Right cardiac atrium (tissue), 5 donors: ENCODE results near the gene IL9R. TPM values are rescaled to one million over a fixed set of nuclear protein-coding genes. Genes with fewer than 3 reads are reported as not detected.
"Not testable (repeated sequence)": the region's sequence is repeated elsewhere in the genome, so short reads cannot be mapped to it uniquely, and the experiment has no call there.

ENCODE experiments used
- ATAC-seq, 2 donors: fragments of 200-7000 bp; cut with Tn5 transposase; one replicate each; pipeline versions ENCODE4 v1.8.0 to v1.9.1; 2020; ENCODE audit warnings: moderate library complexity in 2 of 2, mild to moderate bottlenecking in 1 of 2
- DNase-seq, 3 donors: peaks; one replicate each; pipeline ENCODE4 v3.0.0-alpha.2; 2020
- H3K27ac ChIP-seq: one replicate; pipeline ENCODE4 v1.5.1; 2013; ENCODE audit warnings: mild to moderate bottlenecking, low read length, control low read depth, moderate library complexity
- H3K27me3 ChIP-seq: one replicate; pipeline ENCODE4 v1.6.1; 2013; ENCODE audit not compliant: control insufficient read depth, insufficient read depth
- H3K4me1 ChIP-seq: one replicate; pipeline ENCODE4 v1.6.1; 2013; ENCODE audit warnings: low read length; ENCODE audit not compliant: control insufficient read depth, insufficient read depth
- H3K4me3 ChIP-seq: one replicate; pipeline ENCODE4 v1.5.1; 2013; ENCODE audit warnings: low read length, control low read depth
- H3K9me3 ChIP-seq: one replicate; pipeline ENCODE4 v1.6.1; 2013; ENCODE audit warnings: low read length; ENCODE audit not compliant: control insufficient read depth
- WGBS: extraction: QIAGEN DNeasy Blood & Tissue Kit; methylation state at CpG from one replicate; pipeline ENCODE4 v1.1.7; 2013; 5-methylcytosine and 5-hydroxymethylcytosine counted together
- intact Hi-C, 4 donors: fragments of 100-400 bp; cut with DNase I; formaldehyde crosslinking; loops; one replicate each; pipeline versions ENCODE4 v1.11.0 to v1.14.0; 2022 to 2023
- polyA plus RNA-seq: library from polyadenylated mRNA; stranded (reverse); fragments of 200-250 nt; gene quantifications from one replicate; pipeline ENCODE4 v1.2.3, GENCODE V29; 2013
- total RNA-seq, 4 donors: library from RNA; stranded (reverse); fragmentation: NEBNext Ultra II Directional; extraction: Animal tissue kit (Norgen Biotek cat#: 25700); gene quantifications; one replicate each; pipeline ENCODE4 v1.2.1, GENCODE V29; 2021
- donor health status: healthy with polysubstance abuse.
- donor health status: DM: no; HTN: yes; CAD: no.
- donor health status: DM: no; HTN: no; CAD: no.
- donor health status: DM: no; HTN: yes; CAD: no; lungs with severe emphysema.
- donor health status: DM: yes; HTN: yes; CAD: no.

The IL9R gene
- total and polyA plus RNA-seq, 5 donors: 0.05 to 0.11 TPM; not detected in 3

- H3K27ac ChIP-seq, H3K9me3 ChIP-seq, H3K27me3 ChIP-seq, intact Hi-C loops, ATAC-seq, H3K4me1 ChIP-seq, H3K4me3 ChIP-seq, DNase-seq: not testable (repeated sequence)
- WGBS: 70% methylated on average over 6 of the region's 7 CpGs
Observed at GRCh38 chrX:156008379-156008778, 10.9 kb downstream of the IL9R start.

GRCh38 chrX:156008915-156009314, 11.4 kb downstream of the IL9R start:
- Histone ChIP-seq H3K4me1 (no peaks in the 10 kb centered on the region), H3K9me3 (no peaks in the 10 kb centered on the region), H3K27ac (no peak overlapping the region), H3K4me3 (no peak overlapping the region), H3K27me3 (no peaks in the 10 kb centered on the region)
- ATAC-seq (no peak), DNase-seq (no peak)
- intact Hi-C loops: no loop called here
- WGBS: 92% methylated on average over 1 of the region's 1 CpG

GRCh38 chrX:156009691-156010090, 12.2 kb downstream of the IL9R start:
- H3K9me3 ChIP-seq, H3K27me3 ChIP-seq, H3K27ac ChIP-seq, intact Hi-C loops, H3K4me3 ChIP-seq, H3K4me1 ChIP-seq, ATAC-seq, DNase-seq: not testable (repeated sequence)
- WGBS: 87% methylated on average over 7 of the region's 9 CpGs

DNA sequence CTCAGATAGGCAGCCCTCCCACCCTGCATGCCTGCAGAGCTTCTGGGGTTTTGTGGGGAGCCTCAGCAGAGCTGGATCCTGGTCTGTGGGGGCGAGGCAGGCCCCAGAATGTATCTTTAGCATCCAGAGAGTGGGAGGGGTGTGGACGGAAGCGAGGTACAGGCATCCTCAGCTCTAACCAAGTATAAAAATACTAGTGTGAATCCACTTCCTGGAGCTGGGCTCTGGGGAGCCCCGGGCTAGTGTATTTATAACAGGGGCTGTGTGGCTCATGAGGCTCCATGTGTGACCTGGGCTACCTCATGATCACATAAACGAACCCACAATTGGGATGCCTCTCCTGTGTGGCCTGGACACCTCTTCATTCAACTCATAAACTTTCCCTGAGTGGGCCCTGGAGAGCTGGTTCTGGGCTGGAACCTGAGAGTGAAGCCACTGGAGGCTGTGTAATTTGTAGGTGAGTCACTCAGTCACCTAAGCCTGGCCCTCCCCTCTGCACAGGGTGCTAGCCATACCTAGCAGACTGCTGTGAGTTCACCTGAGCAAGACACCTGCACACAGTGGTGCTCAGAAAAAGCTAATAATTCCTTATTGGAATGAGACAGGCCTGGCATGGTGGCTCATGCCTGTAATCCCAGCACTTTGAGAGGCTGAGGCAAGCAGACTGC, 15.9 kb downstream of the IL9R start:
- H3K4me3 ChIP-seq, ATAC-seq, intact Hi-C loops, H3K4me1 ChIP-seq, H3K9me3 ChIP-seq, H3K27me3 ChIP-seq, H3K27ac ChIP-seq, DNase-seq: not testable (repeated sequence)
- 38% methylated on average over 1 of the region's 5 CpGs for WGBS

DNA sequence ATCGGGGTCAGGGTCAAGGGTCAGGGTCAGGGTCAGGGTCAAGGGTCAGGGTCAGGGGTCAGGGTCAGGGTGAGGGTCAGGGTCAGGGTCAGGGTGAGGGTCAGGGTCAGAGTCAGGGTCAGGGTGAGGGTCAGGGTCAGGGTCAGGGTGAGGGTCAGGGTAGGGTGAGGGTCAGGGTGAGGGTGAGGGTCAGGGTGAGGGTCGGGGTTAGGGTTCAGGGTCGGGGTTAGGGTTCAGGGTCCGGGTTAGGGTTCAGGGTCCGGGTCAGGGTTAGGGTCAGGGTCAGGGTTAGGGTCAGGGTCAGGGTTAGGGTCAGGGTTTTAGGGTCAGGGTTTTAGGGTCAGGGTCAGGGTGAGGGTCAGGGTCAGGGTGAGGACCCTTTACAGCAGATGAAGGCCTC, 22.4 kb downstream of the IL9R start:
- intact Hi-C loops, H3K27ac ChIP-seq, H3K27me3 ChIP-seq, H3K9me3 ChIP-seq, ATAC-seq, DNase-seq, H3K4me3 ChIP-seq, H3K4me1 ChIP-seq: not testable (repeated sequence)
- 76% methylated on average over 5 of the region's 5 CpGs for WGBS

- ATAC-seq, DNase-seq, H3K4me1 ChIP-seq, H3K4me3 ChIP-seq, H3K9me3 ChIP-seq, H3K27ac ChIP-seq, intact Hi-C loops, H3K27me3 ChIP-seq: not testable (repeated sequence)
- WGBS: 71% methylated on average over 8 of the region's 9 CpGs
Observed at GRCh38 chrX:156023002-156023401, 25.5 kb downstream of the IL9R start.

- H3K27ac ChIP-seq, ATAC-seq, H3K27me3 ChIP-seq, DNase-seq, H3K4me3 ChIP-seq, H3K4me1 ChIP-seq, intact Hi-C loops, H3K9me3 ChIP-seq: not testable (repeated sequence)
- 77% methylated on average over 13 of the region's 17 CpGs for WGBS
Observed at GRCh38 chrX:156024949-156025492, 27.5 kb downstream of the IL9R start.

DNA sequence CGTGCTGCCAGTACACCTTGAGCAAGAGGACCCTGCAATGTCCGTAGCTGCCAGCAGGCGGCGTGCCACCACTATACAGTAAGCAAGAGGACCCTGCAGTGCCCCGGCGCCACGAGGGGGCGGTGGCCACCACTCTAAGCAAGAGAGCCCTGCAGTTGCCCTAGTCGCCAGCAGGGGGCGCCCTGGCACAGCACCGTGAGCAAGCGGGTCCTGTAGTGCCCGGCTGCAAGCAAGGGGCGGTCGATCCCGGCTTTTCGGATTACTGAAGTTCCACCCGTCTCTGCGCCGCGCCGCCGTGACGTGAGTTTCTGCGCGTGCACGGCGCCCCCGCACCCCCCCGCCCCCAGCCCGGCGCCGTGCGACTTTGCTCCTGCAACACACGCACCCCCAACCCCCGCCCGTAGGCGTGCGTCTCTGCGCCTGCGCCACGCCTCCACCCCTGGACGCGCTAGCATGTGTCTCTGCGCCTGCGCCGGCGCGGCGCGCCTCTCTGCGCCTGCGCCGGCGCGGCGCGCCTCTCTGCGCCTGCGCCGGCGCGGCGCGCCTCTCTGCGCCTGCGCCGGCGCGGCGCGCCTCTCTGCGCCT, 31.2 kb downstream of the IL9R start:
- H3K4me1 ChIP-seq, H3K27me3 ChIP-seq, H3K9me3 ChIP-seq, intact Hi-C loops, ATAC-seq, H3K27ac ChIP-seq, H3K4me3 ChIP-seq, DNase-seq: not testable (repeated sequence)
- 68% methylated on average over 18 of the region's 73 CpGs for WGBS

GRCh38 chrX:156029296-156029695, 31.8 kb downstream of the IL9R start:
- intact Hi-C loops, H3K27me3 ChIP-seq, H3K4me1 ChIP-seq, ATAC-seq, H3K27ac ChIP-seq, H3K9me3 ChIP-seq, H3K4me3 ChIP-seq: not testable (repeated sequence)
- 82% methylated on average over 39 of the region's 46 CpGs for WGBS
- peak in 1 of 3 donors; percentile 60 for DNase-seq

DNA sequence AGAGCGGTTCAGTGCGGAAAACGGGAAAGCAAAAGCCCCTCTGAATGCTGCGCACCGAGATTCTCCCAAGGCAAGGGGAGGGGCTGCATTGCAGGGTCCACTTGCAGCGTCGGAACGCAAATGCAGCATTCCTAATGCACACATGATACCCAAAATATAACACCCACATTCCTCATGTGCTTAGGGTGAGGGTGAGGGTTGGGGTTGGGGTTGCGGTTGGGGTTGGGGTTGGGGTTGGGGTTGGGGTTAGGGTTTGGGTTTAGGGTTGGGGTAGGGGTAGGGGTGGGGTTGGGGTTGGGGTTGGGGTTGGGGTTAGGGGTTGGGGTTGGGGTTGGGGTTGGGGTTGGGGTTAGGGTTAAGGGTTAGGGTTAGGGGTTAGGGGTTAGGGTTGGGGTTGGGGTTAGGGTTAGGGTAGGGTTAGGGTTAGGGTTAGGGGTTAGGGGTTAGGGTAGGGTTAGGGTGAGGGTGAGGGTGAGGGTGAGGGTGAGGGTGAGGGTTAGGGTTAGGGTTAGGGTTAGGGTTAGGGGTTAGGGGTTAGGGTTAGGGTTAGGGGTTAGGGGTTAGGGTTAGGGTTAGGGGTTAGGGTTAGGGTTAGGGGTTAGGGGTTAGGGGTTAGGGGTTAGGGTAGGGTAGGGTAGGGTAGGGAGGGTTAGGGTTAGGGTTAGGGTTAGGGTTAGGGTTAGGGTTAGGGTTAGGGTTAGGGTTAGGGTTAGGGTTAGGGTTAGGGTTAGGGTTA, 32.4 kb downstream of the IL9R start:
- peak; percentile 38 to 78 for ATAC-seq
- H3K27me3 ChIP-seq, intact Hi-C loops, H3K9me3 ChIP-seq, H3K4me1 ChIP-seq, DNase-seq, H3K4me3 ChIP-seq, H3K27ac ChIP-seq: not testable (repeated sequence)
- 75% methylated on average over 6 of the region's 9 CpGs for whole genome bisulfite sequencing

DNA sequence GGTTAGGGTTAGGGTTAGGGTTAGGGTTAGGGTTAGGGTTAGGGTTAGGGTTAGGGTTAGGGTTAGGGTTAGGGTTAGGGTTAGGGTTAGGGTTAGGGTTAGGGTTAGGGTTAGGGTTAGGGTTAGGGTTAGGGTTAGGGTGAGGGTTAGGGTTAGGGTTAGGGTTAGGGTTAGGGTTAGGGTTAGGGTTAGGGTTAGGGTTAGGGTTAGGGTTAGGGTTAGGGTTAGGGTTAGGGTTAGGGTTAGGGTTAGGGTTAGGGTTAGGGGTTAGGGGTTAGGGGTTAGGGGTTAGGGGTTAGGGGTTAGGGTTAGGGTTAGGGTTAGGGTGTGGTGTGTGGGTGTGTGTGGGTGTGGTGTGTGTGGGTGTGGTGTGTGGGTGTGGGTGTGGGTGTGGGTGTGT, 33.0 kb downstream of the IL9R start:
- H3K4me3 ChIP-seq, H3K4me1 ChIP-seq, H3K9me3 ChIP-seq, DNase-seq, H3K27me3 ChIP-seq, intact Hi-C loops, H3K27ac ChIP-seq, ATAC-seq: not testable (repeated sequence)
